CD8-positive, alpha-beta memory T cell (primary cell): ENCODE data around the gene RTN4RL2. TPM values are rescaled to one million over a fixed set of nuclear protein-coding genes. Genes with fewer than 3 reads are reported as not detected.

Experiments used
- CTCF ChIA-PET: fragments of 350-600 bp; sonication (Branson Sonifier 250); formaldehyde crosslinking; loops from one replicate; lab custom pipeline; 2021; ENCODE audit warnings: antibody characterized with exemption; lab: Charles Lee
- POLR2A ChIA-PET: fragments of 350-600 bp; sonication (Branson Sonifier 250); formaldehyde crosslinking; loops from one replicate; lab custom pipeline; 2021; ENCODE audit warnings: antibody characterized with exemption; lab: Charles Lee
- DNase-seq, 5 donors: peaks; one replicate each; pipeline versions ENCODE4 v3.0.0 to v3.0.0-alpha.2; 2020 to 2022; ENCODE audit warnings: mixed read lengths in 1 of 5
- H3K27ac ChIP-seq: one replicate; pipeline ENCODE4 v1.7.0; 2013; ENCODE audit warnings: low read depth, mild to moderate bottlenecking, low read length, moderate library complexity
- H3K27me3 ChIP-seq: 2 replicates; pipeline ENCODE4 v1.7.0; 2013; ENCODE audit warnings: low read length, mild to moderate bottlenecking; ENCODE audit not compliant: insufficient read depth, poor library complexity, severe bottlenecking
- H3K36me3 ChIP-seq: 2 replicates; pipeline ENCODE4 v1.7.0; 2013; ENCODE audit warnings: mild to moderate bottlenecking, low read length, moderate library complexity; ENCODE audit not compliant: insufficient read depth
- H3K4me1 ChIP-seq: 2 replicates; pipeline ENCODE4 v1.7.0; 2013; ENCODE audit warnings: mild to moderate bottlenecking, low read length, moderate library complexity; ENCODE audit not compliant: insufficient read depth
- H3K4me3 ChIP-seq: 2 replicates; pipeline ENCODE4 v1.7.0; 2013; ENCODE audit warnings: mild to moderate bottlenecking, low read length
- H3K9me3 ChIP-seq: 2 replicates; pipeline ENCODE4 v1.7.0; 2013; ENCODE audit warnings: mild to moderate bottlenecking, low read length
- H3K27ac Mint-ChIP-seq, 8 donors: one replicate each; pipeline ENCODE4 v1.8.0; 2020 to 2021; ENCODE audit warnings: mixed read lengths in 8 of 8, mild to moderate bottlenecking in 6 of 8, inconsistent platforms in 3 of 8, moderate library complexity in 3 of 8
- H3K27me3 Mint-ChIP-seq, 2 donors: one replicate each; pipeline ENCODE4 v1.8.0; 2020 to 2021; ENCODE audit warnings: mixed read lengths in 2 of 2, mild to moderate bottlenecking in 1 of 2, moderate library complexity in 1 of 2
- H3K36me3 Mint-ChIP-seq, 3 donors: one replicate each; pipeline ENCODE4 v1.8.0; 2020 to 2021; ENCODE audit warnings: mixed read lengths in 3 of 3, inconsistent platforms in 1 of 3, mild to moderate bottlenecking in 1 of 3
- H3K4me1 Mint-ChIP-seq, 3 donors: one replicate each; pipeline ENCODE4 v1.8.0; 2020 to 2021; ENCODE audit warnings: mixed read lengths in 3 of 3, inconsistent platforms in 1 of 3, mild to moderate bottlenecking in 1 of 3
- H3K4me3 Mint-ChIP-seq, 7 donors: one replicate each; pipeline ENCODE4 v1.8.0; 2020 to 2021; ENCODE audit warnings: mixed read lengths in 7 of 7, mild to moderate bottlenecking in 6 of 7, moderate library complexity in 4 of 7, inconsistent platforms in 2 of 7
- H3K9me3 Mint-ChIP-seq, 5 donors: one replicate each; pipeline ENCODE4 v1.8.0; 2020 to 2022; ENCODE audit warnings: mixed read lengths in 5 of 5, mild to moderate bottlenecking in 3 of 5, moderate library complexity in 2 of 5, inconsistent platforms in 1 of 5
- polyA plus RNA-seq: library from polyadenylated mRNA; unstranded; fragments of 300-500 nt; fragmentation: Illumina TruSeq; gene quantifications from one replicate; pipeline ENCODE4 v1.2.3, GENCODE V29; 2021
- total RNA-seq, 2 experiments: library from RNA; stranded (reverse); gene quantifications; one replicate each; pipeline ENCODE4 v1.2.3, GENCODE V29; 2021

Gene RTN4RL2
- total and polyA plus RNA-seq, 3 experiments from 2014 or later = 0.24 to 0.28 (median 0.27) TPM

- H3K36me3 ChIP-seq = no peaks in the 10 kb centered on the region
- CTCF ChIA-PET = interaction anchor here (1.2 to 20.0 kb wide), 6 partner anchors 12 to 129 kb away, joined by 4 to 498 read pairs (median 32); partner anchors contain the start of genes RTN4RL2 and UBE2L6
- no peaks in the 10 kb centered on the region for H3K9me3 Mint-ChIP-seq
These were observed 55.2 kb downstream of the RTN4RL2 start, which contains the start of gene SLC43A1 for GRCh38 chr11:57515332-57516060. Gene SLC43A1, minus strand, starts transcription at chr11:57515702. Its CDS starts 1,591 bp downstream, at chr11:57514111.

GRCh38 chr11:57516061-57516443 is 55.7 kb downstream of the RTN4RL2 start:
- H3K4me1 Mint-ChIP-seq = peaks cover 24 to 34% (median 32%) of the 10 kb centered on the region in 3 donors
- no peaks in the 10 kb centered on the region for H3K9me3 ChIP-seq
- ChIA-PET POLR2A (interaction anchor here (1.7 kb wide), 1 partner anchor 191 kb away, joined by 4 read pairs; no protein-coding TSS in a partner anchor), CTCF (interaction anchor here (3.8 to 20.0 kb wide), 4 partner anchors 12 to 58 kb away, joined by 10 to 498 read pairs (median 66); partner anchors contain the start of genes RTN4RL2 and UBE2L6)
- H3K36me3 ChIP-seq = no peaks in the 10 kb centered on the region
- peak overlapping the region; percentile 97 to 99 (median 98) for H3K4me3 Mint-ChIP-seq
- H3K27me3 Mint-ChIP-seq = peaks cover 0 to 3% of the 10 kb centered on the region in 2 donors
- H3K9me3 Mint-ChIP-seq = no peaks in the 10 kb centered on the region
- no peaks in the 10 kb centered on the region for H3K27me3 ChIP-seq
- H3K27ac ChIP-seq = peak overlapping the region; percentile 61
- H3K4me1 ChIP-seq = peaks cover 18% of the 10 kb centered on the region
- peaks cover 0 to 11% (median 0%) of the 10 kb centered on the region in 3 donors for H3K36me3 Mint-ChIP-seq
- DNase-seq = no peak
- peak overlapping the region; percentile 86 for H3K4me3 ChIP-seq
- H3K27ac Mint-ChIP-seq = peak overlapping the region; percentile 8 to 91 (median 84)

More at GRCh38 chr11:57515332-57516060, 55.2 kb downstream of the RTN4RL2 start, which contains the start of gene SLC43A1:
- POLR2A ChIA-PET = interaction anchor here (0.7 to 1.7 kb wide), 2 partner anchors 22 to 190 kb away, joined by 4 read pairs; no protein-coding TSS in a partner anchor
- Histone ChIP-seq H3K4me1 (peaks cover 18% of the 10 kb centered on the region), H3K4me3 (peak within 1 kb of the TSS; percentile 86), H3K27me3 (no peaks in the 10 kb centered on the region), H3K27ac (peak within 1 kb of the TSS; percentile 61), H3K9me3 (no peaks in the 10 kb centered on the region)
- H3K27me3 Mint-ChIP-seq = peaks cover 0 to 3% of the 10 kb centered on the region in 2 donors
- peak within 1 kb of the TSS; percentile 97 to 99 (median 98) for H3K4me3 Mint-ChIP-seq
- H3K4me1 Mint-ChIP-seq = peaks cover 24 to 36% (median 32%) of the 10 kb centered on the region in 3 donors
- peak within 1 kb of the TSS; percentile 79 to 95 (median 90) for H3K27ac Mint-ChIP-seq
- peak in 1 of 5 donors; percentile 21 for DNase-seq
- H3K36me3 Mint-ChIP-seq = peaks cover 0 to 11% (median 0%) of the 10 kb centered on the region in 3 donors

- H3K4me3 Mint-ChIP-seq = no peak overlapping the region
- Histone ChIP-seq H3K27me3 (no peaks in the 10 kb centered on the region), H3K27ac (no peak overlapping the region), H3K9me3 (no peaks in the 10 kb centered on the region), H3K4me1 (peaks cover 2% of the 10 kb centered on the region), H3K4me3 (no peak overlapping the region), H3K36me3 (no peaks in the 10 kb centered on the region)
- H3K4me1 Mint-ChIP-seq = peaks cover 2 to 3% (median 2%) of the 10 kb centered on the region in 3 donors
- CTCF ChIA-PET = interaction anchor here (1.2 to 20.0 kb wide), 3 partner anchors 26 to 63 kb away, joined by 4 to 498 read pairs (median 7); no protein-coding TSS in a partner anchor
- no peaks in the 10 kb centered on the region for H3K9me3 Mint-ChIP-seq
- POLR2A ChIA-PET = no interaction called here
- H3K36me3 Mint-ChIP-seq = peaks cover 0 to 2% (median 2%) of the 10 kb centered on the region in 3 donors
- no peak for DNase-seq
- no peak overlapping the region for H3K27ac Mint-ChIP-seq
- H3K27me3 Mint-ChIP-seq = peaks cover 0 to 3% of the 10 kb centered on the region in 2 donors
These were observed 60.8 kb downstream of the RTN4RL2 start for GRCh38 chr11:57521116-57521515.

- no peaks in the 10 kb centered on the region for H3K9me3 ChIP-seq
- no peaks in the 10 kb centered on the region for H3K9me3 Mint-ChIP-seq
- ChIA-PET POLR2A (no interaction called here), CTCF (interaction anchor here (1.5 to 20.0 kb wide), 2 partner anchors 28 to 43 kb away, joined by 3 to 498 read pairs; no protein-coding TSS in a partner anchor)
- H3K36me3 Mint-ChIP-seq = peaks cover 0 to 12% (median 5%) of the 10 kb centered on the region in 3 donors
- H3K4me1 ChIP-seq = no peaks in the 10 kb centered on the region
- no peaks in the 10 kb centered on the region for H3K27me3 ChIP-seq
- peaks cover 3 to 7% (median 5%) of the 10 kb centered on the region in 3 donors for H3K4me1 Mint-ChIP-seq
- no peak overlapping the region for H3K4me3 ChIP-seq
- no peak overlapping the region for H3K4me3 Mint-ChIP-seq
- peaks cover 0 to 3% of the 10 kb centered on the region in 2 donors for H3K27me3 Mint-ChIP-seq
- DNase-seq = no peak
- peak overlapping the region in 1 of 8 donors; percentile 93 for H3K27ac Mint-ChIP-seq
- no peak overlapping the region for H3K27ac ChIP-seq
- peaks cover 4% of the 10 kb centered on the region for H3K36me3 ChIP-seq
These were observed 63.1 kb downstream of the RTN4RL2 start for GRCh38 chr11:57523419-57523818.

Other genes with a start within 250 kb of the RTN4RL2 start
- gene APLNR, start 223.3 kb upstream of the RTN4RL2 start, total RNA-seq = not detected
- not detected for gene APLNR, start 223.3 kb upstream of the RTN4RL2 start, polyA plus RNA-seq
- 1 to 10 TPM; 8.7 to 9.6 TPM for gene TNKS1BP1, start 135.6 kb upstream of the RTN4RL2 start, total RNA-seq
- 3.0 TPM for gene TNKS1BP1, start 135.6 kb upstream of the RTN4RL2 start, polyA plus RNA-seq
- 100 to 1,000 TPM; 308 to 314 TPM for gene SSRP1, start 124.6 kb upstream of the RTN4RL2 start, total RNA-seq
- 44.5 TPM for gene SSRP1, start 124.6 kb upstream of the RTN4RL2 start, polyA plus RNA-seq
- not detected for gene P2RX3, start 122.2 kb upstream of the RTN4RL2 start, total RNA-seq
- gene P2RX3, start 122.2 kb upstream of the RTN4RL2 start, polyA plus RNA-seq = not detected
- gene PRG3, start 79.4 kb upstream of the RTN4RL2 start, total RNA-seq = not detected
- gene PRG3, start 79.4 kb upstream of the RTN4RL2 start, polyA plus RNA-seq = not detected
- under 1 TPM in 1 of 2 experiments, not detected in 1; 0.44 TPM for gene PRG2, start 69.9 kb upstream of the RTN4RL2 start, total RNA-seq
- gene PRG2, start 69.9 kb upstream of the RTN4RL2 start, polyA plus RNA-seq = not detected
- 100 to 1,000 TPM; 434 to 447 TPM for gene SLC43A3, start 33.4 kb upstream of the RTN4RL2 start, total RNA-seq
- gene SLC43A3, start 33.4 kb upstream of the RTN4RL2 start, polyA plus RNA-seq = 32.6 TPM
- 10 to 100 TPM; 24.2 to 25.3 TPM for gene SLC43A1, start 55.2 kb downstream of the RTN4RL2 start, total RNA-seq
- gene SLC43A1, start 55.2 kb downstream of the RTN4RL2 start, polyA plus RNA-seq = 23.5 TPM
- gene TIMM10, start 70.2 kb downstream of the RTN4RL2 start, total RNA-seq = 100 to 1,000 TPM; 151 to 154 TPM
- 72.2 TPM for gene TIMM10, start 70.2 kb downstream of the RTN4RL2 start, polyA plus RNA-seq
- gene SMTNL1, start 77.1 kb downstream of the RTN4RL2 start, total RNA-seq = not detected
- gene SMTNL1, start 77.1 kb downstream of the RTN4RL2 start, polyA plus RNA-seq = 0.16 TPM
- 10 to 100 TPM; 74.9 to 79.2 TPM for gene UBE2L6, start 107.1 kb downstream of the RTN4RL2 start, total RNA-seq
- 286 TPM for gene UBE2L6, start 107.1 kb downstream of the RTN4RL2 start, polyA plus RNA-seq
- gene SERPING1, start 137.2 kb downstream of the RTN4RL2 start, total RNA-seq = not detected
- gene SERPING1, start 137.2 kb downstream of the RTN4RL2 start, polyA plus RNA-seq = not detected
- 1 to 10 TPM; 1.0 to 1.7 TPM for gene YPEL4, start 189.4 kb downstream of the RTN4RL2 start, total RNA-seq
- 0.37 TPM for gene YPEL4, start 189.4 kb downstream of the RTN4RL2 start, polyA plus RNA-seq
- 10 to 100 TPM; 22.4 to 23.4 TPM for gene CLP1, start 197.2 kb downstream of the RTN4RL2 start, total RNA-seq
- gene CLP1, start 197.2 kb downstream of the RTN4RL2 start, polyA plus RNA-seq = 8.2 TPM
- gene ZDHHC5, start 207.6 kb downstream of the RTN4RL2 start, total RNA-seq = 10 to 100 TPM; 83.9 to 89.0 TPM
- gene ZDHHC5, start 207.6 kb downstream of the RTN4RL2 start, polyA plus RNA-seq = 45.1 TPM